Smooth muscle cell (in vitro differentiated cells): ENCODE measurements around the gene CCL16. TPM values are rescaled to one million over a fixed set of nuclear protein-coding genes. Genes with fewer than 3 reads are reported as not detected.

Experiments
- DNase-seq: peaks from one replicate; lab custom pipeline; 2025; ENCODE audit not compliant: unreplicated experiment; lab: John Stamatoyannopoulos, UW
- H2AFZ ChIP-seq: fragments of 200-600 bp; sonication (generic); 2 replicates; pipeline ENCODE4 v1.6.0; 2016; ENCODE audit warnings: antibody characterized with exemption, low read depth, mild to moderate bottlenecking
- H3F3A ChIP-seq: fragments of 200-600 bp; sonication (generic); 2 replicates; pipeline ENCODE4 v1.6.0; 2017; ENCODE audit warnings: antibody characterized with exemption, low read depth
- H3K27ac ChIP-seq: fragments of 200-600 bp; sonication (generic); 2 replicates; pipeline ENCODE4 v1.5.1; 2016; ENCODE audit warnings: low read depth, mild to moderate bottlenecking
- H3K27me3 ChIP-seq: fragments of 200-600 bp; sonication (generic); 2 replicates; pipeline ENCODE4 v1.6.1; 2016; ENCODE audit warnings: low read depth, mild to moderate bottlenecking
- H3K36me3 ChIP-seq: fragments of 200-600 bp; sonication (generic); 2 replicates; pipeline ENCODE4 v1.5.1; 2016; ENCODE audit warnings: low read depth
- H3K4me1 ChIP-seq: fragments of 200-600 bp; sonication (generic); 2 replicates; pipeline ENCODE4 v1.5.1; 2016; ENCODE audit warnings: low read depth
- H3K4me2 ChIP-seq: fragments of 200-600 bp; sonication (generic); 2 replicates; pipeline ENCODE4 v1.6.0; 2016; ENCODE audit warnings: mild to moderate bottlenecking
- H3K4me3 ChIP-seq: fragments of 200-600 bp; sonication (generic); 2 replicates; pipeline ENCODE4 v1.5.1; 2016; ENCODE audit warnings: mild to moderate bottlenecking
- H3K79me2 ChIP-seq: fragments of 200-600 bp; sonication (generic); 2 replicates; pipeline ENCODE4 v1.6.0; 2016; ENCODE audit warnings: low read depth, mild to moderate bottlenecking
- H3K9ac ChIP-seq: fragments of 200-600 bp; sonication (generic); 2 replicates; pipeline ENCODE4 v1.6.0; 2016; ENCODE audit warnings: low read depth
- H3K9me3 ChIP-seq: fragments of 200-600 bp; sonication (generic); replicated peaks from 2 replicates; pipeline ENCODE4 v1.5.1; 2016; ENCODE audit warnings: low read depth
- H4K20me1 ChIP-seq: fragments of 200-600 bp; sonication (generic); 2 replicates; pipeline ENCODE4 v1.6.0; 2016; ENCODE audit warnings: low read depth
- CTCF ChIP-seq: fragments of 200-600 bp; sonication (generic); IDR thresholded peaks from 2 replicates; pipeline ENCODE4 v1.5.1; 2017; ENCODE audit warnings: borderline replicate concordance, mild to moderate bottlenecking, antibody characterized with exemption; ENCODE audit not compliant: insufficient read depth, poor library complexity, severe bottlenecking
- WGBS: methylation state at CpG from one replicate; pipeline ENCODE4 v1.1.7; 2016; ENCODE audit warnings: low lambda C conversion rate; 5-methylcytosine and 5-hydroxymethylcytosine counted together
- polyA plus RNA-seq: library from polyadenylated mRNA; unstranded; fragments of >200 nt; fragmentation: Nextera tagmentation; extraction: Ambion mirVana; gene quantifications from 2 replicates; pipeline ENCODE4 v1.2.1, GENCODE V29; 2016
- total RNA-seq: library from RNA; depleted of rRNA; stranded (reverse); fragments of >200 nt; gene quantifications from 2 replicates; pipeline ENCODE4 v1.2.3, GENCODE V29; 2014

Gene CCL16
- total and polyA plus RNA-seq, 2 experiments from 2014 or later: not detected

DNA sequence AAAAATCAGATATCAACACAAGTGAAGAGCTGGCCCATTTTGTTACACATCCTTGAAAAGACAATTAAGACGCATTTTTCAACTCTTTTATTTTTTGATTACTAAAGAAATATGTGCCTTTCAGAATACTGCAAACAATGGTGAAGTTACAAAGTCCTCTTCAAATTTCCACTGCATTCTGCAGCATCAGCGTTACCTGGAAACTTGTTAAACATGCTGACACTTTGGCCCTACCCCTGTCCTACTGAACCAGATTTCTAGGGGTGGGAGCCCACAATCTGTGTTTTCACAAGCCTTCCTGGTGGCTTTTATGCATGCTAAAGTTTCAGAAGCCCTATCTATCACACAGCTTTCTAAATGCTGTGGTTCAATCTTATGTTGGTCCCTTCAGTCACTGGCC, 9.8 kb upstream of the CCL16 start:
- TF ChIP-seq CTCF: no peak
- Histone ChIP-seq H3F3A (no peaks in the 10 kb centered on the region), H3K36me3 (no peaks in the 10 kb centered on the region), H3K9me3 (no peaks in the 10 kb centered on the region), H4K20me1 (no peaks in the 10 kb centered on the region), H3K79me2 (no peaks in the 10 kb centered on the region), H3K27ac (no peak overlapping the region), H3K27me3 (no peaks in the 10 kb centered on the region), H3K9ac (no peak overlapping the region), H2AFZ (no peak overlapping the region), H3K4me2 (no peak overlapping the region), H3K4me3 (no peak overlapping the region), H3K4me1 (no peaks in the 10 kb centered on the region)
- DNase-seq: no peak
- 88% methylated on average over 2 of the region's 2 CpGs for WGBS

DNA sequence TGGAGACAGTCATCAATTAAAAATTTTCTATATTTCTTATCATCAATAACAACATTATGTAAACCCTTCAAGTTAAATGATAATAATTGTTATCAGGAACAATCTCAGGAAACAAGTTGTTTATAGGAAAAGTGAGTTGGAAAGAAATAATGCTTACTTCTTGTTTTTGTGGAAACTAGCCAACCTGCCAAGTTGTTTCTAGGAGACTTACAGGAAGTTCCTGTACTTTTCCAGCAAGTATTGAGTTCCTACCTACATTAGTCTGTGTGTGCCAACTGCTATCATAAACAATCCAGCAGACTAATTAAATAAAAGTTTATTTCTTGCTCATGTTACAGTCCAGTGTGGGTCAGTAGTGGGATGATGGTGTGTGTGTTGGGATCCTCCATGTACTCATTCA, 6.9 kb upstream of the CCL16 start:
- no peak overlapping the region for H2AFZ ChIP-seq
- H3K36me3 ChIP-seq: no peaks in the 10 kb centered on the region
- H3K9ac ChIP-seq: no peak overlapping the region
- H3K4me3 ChIP-seq: no peak overlapping the region
- no peaks in the 10 kb centered on the region for H3K79me2 ChIP-seq
- no peak overlapping the region for H3K4me2 ChIP-seq
- H3K27ac ChIP-seq: no peak overlapping the region
- TF ChIP-seq CTCF: no peak
- no peaks in the 10 kb centered on the region for H3K4me1 ChIP-seq
- DNase-seq: no peak
- no peaks in the 10 kb centered on the region for H3K9me3 ChIP-seq
- H3K27me3 ChIP-seq: no peaks in the 10 kb centered on the region
- no peaks in the 10 kb centered on the region for H3F3A ChIP-seq
- no peaks in the 10 kb centered on the region for H4K20me1 ChIP-seq

DNA sequence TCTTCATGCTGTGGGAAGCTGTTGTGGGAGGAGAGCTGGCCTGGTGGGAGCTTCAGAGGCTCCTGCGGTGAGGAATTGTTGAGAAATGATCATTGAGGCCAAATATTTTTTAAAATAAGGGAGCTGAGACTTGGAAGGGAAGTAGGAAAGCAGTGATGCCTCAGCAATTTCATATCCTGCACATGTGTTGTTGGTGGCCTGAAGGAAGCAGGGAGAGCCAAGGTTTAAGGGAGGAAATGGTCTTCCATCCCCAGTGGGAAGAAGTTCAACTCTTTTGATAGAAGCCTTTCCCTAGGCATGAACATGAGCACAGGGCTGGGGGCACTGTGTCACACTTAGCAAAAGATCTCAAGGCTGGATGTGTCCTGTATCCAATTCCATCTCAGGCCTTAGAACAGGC, 5.3 kb upstream of the CCL16 start, which contains the start of gene CCL14:
TSS of gene CCL14 (minus strand) at position 87 of the 400 bp plus-strand sequence. CDS start at position 7, 80 bp downstream.
- Histone ChIP-seq H2AFZ (no peak within 1 kb of the TSS), H3K36me3 (no peaks in the 10 kb centered on the region), H3K27me3 (no peaks in the 10 kb centered on the region), H3K27ac (no peak within 1 kb of the TSS), H3K4me3 (no peak within 1 kb of the TSS), H3K79me2 (no peaks in the 10 kb centered on the region), H3K9ac (no peak within 1 kb of the TSS), H4K20me1 (no peaks in the 10 kb centered on the region), H3K4me2 (no peak within 1 kb of the TSS), H3K4me1 (no peaks in the 10 kb centered on the region), H3F3A (no peaks in the 10 kb centered on the region), H3K9me3 (no peaks in the 10 kb centered on the region)
- no peak for DNase-seq
- WGBS: 84% methylated on average over 1 of the region's 1 CpG
- TF ChIP-seq CTCF: no peak

- no peak overlapping the region for H3K9ac ChIP-seq
- no peak for DNase-seq
- H2AFZ ChIP-seq: no peak overlapping the region
- 90% methylated on average over 6 of the region's 6 CpGs for WGBS
- no peaks in the 10 kb centered on the region for H3K9me3 ChIP-seq
- H3K36me3 ChIP-seq: no peaks in the 10 kb centered on the region
- no peaks in the 10 kb centered on the region for H4K20me1 ChIP-seq
- no peak overlapping the region for H3K4me3 ChIP-seq
- H3K27me3 ChIP-seq: peaks cover 5% of the 10 kb centered on the region
- H3K4me2 ChIP-seq: no peak overlapping the region
- H3K27ac ChIP-seq: no peak overlapping the region
- no peak for TF ChIP-seq CTCF
- no peaks in the 10 kb centered on the region for H3K4me1 ChIP-seq
- H3K79me2 ChIP-seq: no peaks in the 10 kb centered on the region
- H3F3A ChIP-seq: no peaks in the 10 kb centered on the region
Observed at GRCh38 chr17:35984140-35984539, 2.8 kb upstream of the CCL16 start.
